ENCODE measurements around the gene CILP2. TPM values are rescaled to one million over a fixed set of nuclear protein-coding genes. Genes with fewer than 3 reads are reported as not detected.

The CILP2 gene
- total and polyA plus RNA-seq, 2 of the 4 experiments (the other 2 are of a cell fraction) = 0.18 to 0.87 TPM

- H3K79me1 ChIP-seq (ENCODE audit: low read depth in 1 of 2, low read length in 2 of 2) = no peaks in the 10 kb centered on the region; a peak in 1 of 4 replicates
- H2AFZ ChIP-seq (replicated peaks; ENCODE audit: low read length, poor library complexity) = peak overlapping the region; percentile 77
- H4K20me1 ChIP-seq (ENCODE audit: insufficient read depth, low read length) = 0 out of 2 replicates have a peak, but pooled peaks cover 11% of the 10 kb centered on the region
- dilution Hi-C loops (cut with HindIII; ENCODE audit: low sequenced_read_pairs, unreplicated experiment) (no loop called here), intact Hi-C loops (cut with micrococcal nuclease) (loop anchor here (1.0 kb wide), 1 partner anchor 111 kb away; the partner anchor contains the start of gene GMIP), in situ Hi-C loops (cut with MboI; ENCODE audit: low sequenced_read_pairs) (loop anchor here (25.0 kb wide), 1 partner anchor 430 kb away; no protein-coding TSS in a partner anchor)
- H3K9me3 ChIP-seq (ENCODE audit: control insufficient read depth, insufficient read depth, low read length) = no peaks in the 10 kb centered on the region
- DNase-seq (peak; percentile 44), ATAC-seq (ENCODE audit: low read depth) (peak; percentile 81)
- no TSS peak for BruUV-seq (replicated peaks)
- H3K4me2 ChIP-seq (ENCODE audit: low read depth, low read length) = peak overlapping the region; percentile 67; the same call in 1 of the 2 replicates
- H3K14ac ChIP-seq (replicated peaks; ENCODE audit: low read depth, low read length) = no peak overlapping the region
- no peak overlapping the region for H3K4me3 ChIP-seq (ENCODE audit: insufficient read depth, low read depth, low read length)
- H4K5ac ChIP-seq (ENCODE audit: low read depth, low read length) = no peak overlapping the region
- H3K9me1 ChIP-seq (ENCODE audit: insufficient read depth, low read length) = no peaks in the 10 kb centered on the region
- H2BK15ac ChIP-seq (ENCODE audit: low read depth, low read length) = no peak overlapping the region
- H4K91ac ChIP-seq (ENCODE audit: insufficient read depth, low read depth, low read length) = no peak overlapping the region
- no peak overlapping the region for H3K56ac ChIP-seq (ENCODE audit: extremely low read depth, insufficient read depth, low read length)
- H3K36me3 ChIP-seq (ENCODE audit: control insufficient read depth, insufficient read depth, low read length) = peaks cover 12% of the 10 kb centered on the region; the same call in 1 of the 2 replicates
- H3K18ac ChIP-seq (ENCODE audit: low read depth, low read length) = no peak overlapping the region
- H3K9ac ChIP-seq (ENCODE audit: low read depth, low read length) = no peak overlapping the region
- H3K27ac ChIP-seq (ENCODE audit: insufficient read depth, low read length) = no peak overlapping the region
- peaks cover 5% of the 10 kb centered on the region for H3K4me1 ChIP-seq (ENCODE audit: control insufficient read depth, insufficient read depth, low read length)
- H3K4ac ChIP-seq (ENCODE audit: low read depth, low read length) = peak overlapping the region; percentile 69; the same call in 1 of the 2 replicates
- no peak overlapping the region for H2BK120ac ChIP-seq (ENCODE audit: low read depth, low read length)
- POLR2A ChIA-PET (ENCODE audit: unreplicated experiment) = no interaction called here
- CTCF ChIA-PET = interaction anchor here (0.8 to 1.8 kb wide), 6 partner anchors 10 to 112 kb away, joined by 3 to 11 read pairs (median 5); partner anchors contain the start of gene GMIP
- H3K27me3 ChIP-seq (ENCODE audit: control insufficient read depth, insufficient read depth, low read length) = no peaks in the 10 kb centered on the region
- no peak overlapping the region for H2BK5ac ChIP-seq (ENCODE audit: low read depth, low read length, poor library complexity, severe bottlenecking)
- peak overlapping the region; percentile 77; the same call in 1 of the 2 replicates for H3K23ac ChIP-seq (ENCODE audit: low read depth, low read length)
- H2BK20ac ChIP-seq (ENCODE audit: low read depth, low read length) = no peak overlapping the region
- H2AK5ac ChIP-seq (ENCODE audit: low read depth, low read length) = peak overlapping the region; percentile 45
- H2AK9ac ChIP-seq (replicated peaks; ENCODE audit: low read depth, low read length, poor library complexity) = peak overlapping the region; percentile 70
- H4K8ac ChIP-seq (ENCODE audit: low read depth in 2 of 2, low read length in 2 of 2) = 0 out of 4 replicates have a peak overlapping the region, but pooled peaks of 1 of the 2 experiments have one; percentile 52
- WGBS, 2 experiments (ENCODE audit: extremely low coverage in 2 of 2, insufficient read length in 1 of 2) = 34% methylated on average over 26 of the region's 48 CpGs; no CpG with 5 or more reads in 1 of the 2 experiments
- TF ChIP-seq RCOR1 (IDR thresholded peaks at IDR 0.05; ENCODE audit: insufficient replicate concordance, low read length) = no peak
- no peak for TF ChIP-seq BHLHE40 (IDR thresholded peaks at IDR 0.05; ENCODE audit: low read depth, low read length)
- TF ChIP-seq CEBPB (IDR thresholded peaks at IDR 0.05; ENCODE audit: low read depth, low read length) = no peak
- TF ChIP-seq POLR2A (IDR thresholded peaks at IDR 0.05; ENCODE audit: low read depth, low read length) = peak; percentile 59; the same call in 1 of the 2 replicates
- no peak for TF ChIP-seq CHD1 (IDR thresholded peaks at IDR 0.05; ENCODE audit: low read depth, low read length)
- TF ChIP-seq RAD21 (IDR thresholded peaks at IDR 0.05; ENCODE audit: low read length) = peak; percentile 95
- TF ChIP-seq MAFK (IDR thresholded peaks at IDR 0.05; ENCODE audit: low read depth, low read length) = no peak
- TF ChIP-seq FOS (IDR thresholded peaks at IDR 0.05; ENCODE audit: low read depth, low read length) = no peak
- TF ChIP-seq, protein P1, sequence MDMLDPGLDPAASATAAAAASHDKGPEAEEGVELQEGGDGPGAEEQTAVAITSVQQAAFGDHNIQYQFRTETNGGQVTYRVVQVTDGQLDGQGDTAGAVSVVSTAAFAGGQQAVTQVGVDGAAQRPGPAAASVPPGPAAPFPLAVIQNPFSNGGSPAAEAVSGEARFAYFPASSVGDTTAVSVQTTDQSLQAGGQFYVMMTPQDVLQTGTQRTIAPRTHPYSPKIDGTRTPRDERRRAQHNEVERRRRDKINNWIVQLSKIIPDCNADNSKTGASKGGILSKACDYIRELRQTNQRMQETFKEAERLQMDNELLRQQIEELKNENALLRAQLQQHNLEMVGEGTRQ (IDR thresholded peaks at IDR 0.05; ENCODE audit: low read depth, low read length) = no peak
- TF ChIP-seq MXI1 (IDR thresholded peaks at IDR 0.05; ENCODE audit: borderline replicate concordance, low read depth, low read length) = no peak
- TF ChIP-seq NFE2L2 (IDR thresholded peaks at IDR 0.05; ENCODE audit: low read depth, low read length) = no peak
- no peak for TF ChIP-seq ELK1 (IDR thresholded peaks at IDR 0.05; ENCODE audit: borderline replicate concordance, low read depth, low read length)
- TF ChIP-seq RFX5 (IDR thresholded peaks at IDR 0.05; ENCODE audit: low read depth, low read length) = no peak
- TF ChIP-seq CTCF (conservative IDR thresholded peaks at IDR 0.05; ENCODE audit: low read depth, low read length) = peak; percentile 96
These were observed 5.9 kb upstream of the CILP2 start for GRCh38 chr19:19531951-19532805.

Data from IMR-90 (cell line).